Measurements from ENCODE around the gene ELOVL6.

DNA sequence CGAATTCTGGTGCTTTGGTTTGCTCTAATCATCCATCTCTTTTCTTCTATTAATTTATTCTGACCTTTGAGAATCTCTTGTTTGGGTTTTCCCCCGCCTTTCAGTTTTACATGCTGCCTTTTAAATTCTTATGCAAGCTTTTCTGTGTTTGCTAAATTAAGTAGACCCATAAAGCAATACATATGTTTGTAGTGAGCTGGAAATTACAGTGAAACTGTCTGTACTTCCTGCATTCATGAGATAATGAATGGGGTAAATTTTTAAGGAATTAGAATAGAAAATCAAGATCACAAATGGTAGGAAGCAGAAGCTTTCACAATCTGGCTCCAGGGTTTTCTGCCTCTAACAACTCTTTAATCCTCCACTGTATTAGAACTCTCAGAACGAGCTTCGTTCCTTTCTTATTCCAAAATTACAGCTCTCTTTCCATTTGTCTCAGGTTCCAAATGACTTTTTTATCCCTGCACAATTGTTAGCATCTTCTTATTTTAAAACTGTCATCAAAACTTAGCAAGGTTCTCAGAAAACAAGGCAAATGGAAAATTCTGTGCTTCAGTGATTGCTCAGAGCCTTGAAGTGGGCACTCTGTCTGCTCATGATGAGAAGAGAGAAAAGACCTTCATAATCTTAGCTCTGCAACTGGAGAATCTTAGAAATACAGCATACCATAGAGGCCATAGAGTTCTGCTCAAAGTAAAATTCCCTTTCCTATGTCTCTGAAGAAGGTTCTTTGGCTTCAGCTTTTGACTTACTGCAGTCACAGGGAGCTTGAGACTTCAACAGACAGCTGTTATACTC, 177.6 kb downstream of the ELOVL6 start:
- TF ChIP-seq, protein P1, sequence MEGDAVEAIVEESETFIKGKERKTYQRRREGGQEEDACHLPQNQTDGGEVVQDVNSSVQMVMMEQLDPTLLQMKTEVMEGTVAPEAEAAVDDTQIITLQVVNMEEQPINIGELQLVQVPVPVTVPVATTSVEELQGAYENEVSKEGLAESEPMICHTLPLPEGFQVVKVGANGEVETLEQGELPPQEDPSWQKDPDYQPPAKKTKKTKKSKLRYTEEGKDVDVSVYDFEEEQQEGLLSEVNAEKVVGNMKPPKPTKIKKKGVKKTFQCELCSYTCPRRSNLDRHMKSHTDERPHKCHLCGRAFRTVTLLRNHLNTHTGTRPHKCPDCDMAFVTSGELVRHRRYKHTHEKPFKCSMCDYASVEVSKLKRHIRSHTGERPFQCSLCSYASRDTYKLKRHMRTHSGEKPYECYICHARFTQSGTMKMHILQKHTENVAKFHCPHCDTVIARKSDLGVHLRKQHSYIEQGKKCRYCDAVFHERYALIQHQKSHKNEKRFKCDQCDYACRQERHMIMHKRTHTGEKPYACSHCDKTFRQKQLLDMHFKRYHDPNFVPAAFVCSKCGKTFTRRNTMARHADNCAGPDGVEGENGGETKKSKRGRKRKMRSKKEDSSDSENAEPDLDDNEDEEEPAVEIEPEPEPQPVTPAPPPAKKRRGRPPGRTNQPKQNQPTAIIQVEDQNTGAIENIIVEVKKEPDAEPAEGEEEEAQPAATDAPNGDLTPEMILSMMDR (IDR thresholded peaks at IDR 0.05) = no peak
- TF ChIP-seq POLR2A (IDR thresholded peaks at IDR 0.05) = no peak
